Inflammatory macrophage (primary cell): ENCODE measurements around the gene SPRN.
"Not testable (repeated sequence)": the region's sequence is repeated elsewhere in the genome, so short reads cannot be mapped to it uniquely, and the experiment has no call there.

ENCODE experiments used
- DNase-seq, 2 donors: peaks; one replicate each; pipeline ENCODE4 v3.0.0-alpha.2; 2020 to 2022

The SPRN gene

GRCh38 chr10:133405272-133405671, 19.2 kb downstream of the SPRN start:
- no peak for DNase-seq

GRCh38 chr10:133403784-133404183, 20.6 kb downstream of the SPRN start:
- DNase-seq = peak in 1 of 2 donors; percentile 53

- DNase-seq = no peak
Measured at GRCh38 chr10:133403359-133403758, 21.1 kb downstream of the SPRN start.

GRCh38 chr10:133401981-133402725, 22.3 kb downstream of the SPRN start:
- DNase-seq = no peak

DNA sequence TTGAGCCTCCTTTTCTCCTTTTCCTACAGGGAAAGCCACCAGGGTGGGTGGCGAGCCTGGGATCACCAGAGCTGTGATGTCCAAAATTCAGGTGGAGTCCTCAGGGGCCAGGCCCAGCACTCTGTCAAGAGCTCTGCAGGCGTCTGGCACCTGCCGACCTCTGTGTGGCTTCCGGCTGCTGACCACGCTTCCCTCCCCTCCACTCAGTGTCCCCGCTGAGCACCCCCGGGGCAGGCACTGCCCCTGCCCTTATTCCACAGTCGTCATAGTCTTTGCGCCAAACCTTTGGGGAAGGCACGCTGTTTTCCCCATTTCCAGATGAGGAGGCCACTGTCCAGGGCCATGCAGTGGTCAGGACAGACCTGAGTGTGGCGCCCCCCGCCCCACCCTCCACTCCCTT, 22.9 kb downstream of the SPRN start:
- no peak for DNase-seq

DNA sequence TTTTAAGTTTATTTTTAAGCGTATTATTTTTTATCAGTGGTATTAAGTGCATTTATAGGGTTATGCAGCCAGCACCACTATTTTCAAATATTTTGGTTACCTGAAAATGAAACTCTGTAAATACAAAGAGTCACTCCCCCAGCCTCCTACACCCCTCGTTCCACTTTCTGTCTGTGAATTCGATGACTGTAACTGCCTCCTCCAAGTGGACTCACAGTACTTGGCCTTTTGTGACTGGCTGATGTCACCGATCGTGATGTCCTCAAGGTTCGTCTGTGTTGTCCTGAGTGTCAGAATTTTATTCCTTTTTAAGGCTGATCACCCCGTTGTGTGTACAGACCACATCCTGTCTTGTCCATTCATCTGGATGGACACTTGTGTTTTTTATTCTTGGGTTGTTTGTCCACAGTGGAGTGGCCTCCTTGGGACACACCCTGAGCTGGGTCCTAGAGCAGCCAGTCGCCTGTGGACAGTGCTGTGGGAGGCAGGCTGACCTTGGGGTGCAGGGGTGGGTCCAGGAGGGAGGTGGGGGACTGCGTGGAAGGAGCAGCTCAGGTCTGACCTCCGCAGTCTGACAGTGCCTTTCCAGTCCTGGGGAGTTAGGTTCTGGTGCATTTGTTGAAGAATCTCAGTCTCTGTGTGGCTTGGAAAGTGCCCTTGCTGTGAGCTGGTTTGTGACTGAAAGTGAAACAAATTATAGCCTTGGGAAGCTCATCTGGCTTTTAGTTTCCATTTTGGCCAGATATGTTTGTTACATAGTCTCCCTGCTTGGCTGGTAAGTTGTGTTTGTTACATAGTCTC, 23.6 kb downstream of the SPRN start:
- DNase-seq = no peak

DNA sequence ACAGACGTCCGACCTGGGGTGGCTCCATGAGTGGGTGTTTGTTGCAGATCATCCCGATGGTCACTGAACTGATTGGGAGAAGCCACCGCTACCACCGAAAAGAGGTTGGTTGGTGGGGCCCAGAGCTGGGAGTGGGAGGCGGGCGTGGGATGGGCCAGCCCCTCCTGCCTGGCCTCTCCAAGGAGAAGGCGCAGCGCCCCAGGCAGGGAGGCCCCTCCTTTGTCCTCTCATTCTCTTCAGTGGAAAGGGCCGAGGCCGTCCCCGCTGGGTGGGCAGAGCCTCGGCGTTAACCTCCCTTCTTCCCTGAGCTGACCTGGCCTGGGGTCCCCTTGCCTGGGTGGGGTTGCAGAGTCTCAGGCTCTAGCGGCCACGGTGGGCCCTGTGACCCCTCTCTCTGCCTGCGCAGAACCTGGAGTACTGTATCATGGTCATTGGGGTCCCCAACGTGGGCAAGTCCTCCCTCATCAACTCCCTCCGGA, 25.3 kb downstream of the SPRN start:
- DNase-seq = no peak

DNA sequence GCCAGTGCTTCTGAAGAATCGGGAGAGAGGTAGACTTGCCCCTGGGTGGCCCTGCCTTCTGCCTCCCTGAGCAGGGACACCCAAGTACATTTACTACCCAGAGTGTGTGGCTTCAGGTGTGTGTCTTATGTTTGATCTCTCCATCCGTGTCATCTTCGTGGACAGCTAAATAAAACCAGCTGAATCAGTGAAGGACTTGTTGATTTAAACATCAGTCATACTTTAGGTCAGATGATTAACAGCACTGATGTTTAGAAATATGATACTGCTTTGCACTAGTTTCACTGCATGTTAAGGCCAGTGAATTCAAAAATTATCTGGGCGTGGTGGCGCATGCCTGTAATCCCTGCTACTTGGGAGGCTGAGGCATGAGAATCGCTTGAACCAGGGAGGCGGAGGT, 26.5 kb downstream of the SPRN start:
- DNase-seq = no peak

- no peak for DNase-seq
Measured at GRCh38 chr10:133396035-133396624, 28.3 kb downstream of the SPRN start.

DNA sequence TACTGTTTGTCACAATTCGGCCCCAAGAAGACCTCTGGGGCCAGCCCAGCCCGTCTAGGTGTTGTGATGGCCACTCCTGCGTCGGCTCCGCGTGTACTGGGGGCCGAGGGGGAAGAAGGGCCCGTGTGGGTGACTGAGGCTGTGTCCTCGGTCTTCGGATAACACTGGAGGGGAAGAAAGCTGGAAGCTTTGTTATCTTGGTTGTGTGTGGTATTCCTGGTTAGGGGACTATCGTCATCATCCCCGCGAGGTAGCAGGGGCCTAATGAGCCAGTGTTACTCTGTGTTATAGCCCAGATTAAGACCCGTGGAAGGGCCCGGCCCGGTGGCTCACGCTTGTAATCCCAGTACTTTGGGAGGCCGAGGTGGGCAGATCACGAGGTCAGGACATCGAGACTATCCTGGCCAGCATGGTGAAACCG, 29.6 kb downstream of the SPRN start:
- DNase-seq = peak; percentile 5 to 37

DNA sequence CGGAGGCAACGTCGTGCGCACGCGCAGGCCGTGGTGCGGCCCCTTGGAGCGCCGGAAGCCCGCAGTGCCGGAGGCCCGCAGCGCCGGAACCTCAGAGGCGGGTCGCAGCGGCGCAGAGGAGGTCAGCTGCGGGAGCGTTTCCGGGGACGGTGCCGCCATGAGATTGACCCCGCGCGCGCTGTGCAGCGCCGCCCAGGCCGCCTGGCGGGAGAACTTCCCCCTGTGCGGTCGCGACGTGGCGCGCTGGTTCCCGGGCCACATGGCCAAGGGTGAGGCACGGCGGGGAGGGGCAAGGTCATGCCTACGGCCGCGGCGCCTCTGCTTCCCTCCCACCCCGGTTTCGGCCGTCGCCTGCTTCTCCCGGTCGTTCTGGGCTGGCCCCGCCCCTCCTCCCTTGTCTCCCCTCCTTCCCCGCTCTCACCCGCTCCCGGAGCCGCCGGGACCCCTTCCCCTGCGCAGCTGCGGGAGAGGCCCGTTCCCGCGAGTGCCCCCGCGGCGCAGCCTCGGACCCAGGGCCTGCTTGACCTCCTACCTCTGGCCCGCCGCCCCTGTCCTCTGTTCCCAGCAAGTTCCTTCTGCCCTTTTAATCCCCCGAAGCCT, 30.3 kb downstream of the SPRN start, which contains the start of gene MTG1:
Gene MTG1 (plus strand): TSS at position 94 of the 600 bp plus-strand sequence. CDS start 64 bp downstream, at position 158.
- peak; percentile 98 for DNase-seq

GRCh38 chr10:133393401-133394063, 30.9 kb downstream of the SPRN start:
- no peak for DNase-seq

DNA sequence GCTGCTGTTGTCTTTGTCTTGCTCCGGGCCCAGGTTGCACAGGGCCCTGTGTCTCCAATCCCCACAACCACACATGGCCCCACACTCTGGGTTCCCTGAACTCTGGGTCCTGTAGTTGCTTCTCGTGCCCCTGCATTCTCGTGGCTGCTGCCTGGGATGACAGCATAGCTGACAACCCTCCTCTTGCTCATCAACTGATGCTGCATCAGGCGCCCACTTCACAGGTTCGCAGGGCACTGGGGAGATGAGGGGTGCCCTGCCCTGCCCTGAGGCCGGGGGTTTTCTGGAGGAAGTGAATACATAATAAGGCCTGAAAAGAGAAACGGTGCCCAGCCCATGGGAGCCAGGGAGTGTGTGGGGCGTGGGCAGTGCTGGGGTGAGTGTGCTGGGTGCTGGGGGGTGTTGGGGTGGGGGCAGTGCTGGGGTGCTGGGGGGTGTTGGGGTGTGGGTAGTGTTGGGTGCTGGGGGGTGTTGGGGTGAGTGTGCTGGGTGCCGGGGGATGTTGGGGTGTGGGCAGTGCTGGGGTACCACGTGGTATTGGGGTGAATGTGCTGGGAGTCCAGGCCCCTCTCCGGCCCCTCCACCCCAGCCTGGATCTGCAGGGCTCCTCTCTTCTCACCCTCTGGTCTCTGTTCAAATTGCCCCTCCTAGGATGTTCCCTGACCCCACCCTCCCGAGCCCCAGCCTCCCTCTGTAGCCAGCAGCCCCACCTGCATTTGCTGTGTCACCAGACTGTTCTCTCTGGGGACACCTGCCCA, 32.5 kb downstream of the SPRN start:
- DNase-seq = no peak

DNA sequence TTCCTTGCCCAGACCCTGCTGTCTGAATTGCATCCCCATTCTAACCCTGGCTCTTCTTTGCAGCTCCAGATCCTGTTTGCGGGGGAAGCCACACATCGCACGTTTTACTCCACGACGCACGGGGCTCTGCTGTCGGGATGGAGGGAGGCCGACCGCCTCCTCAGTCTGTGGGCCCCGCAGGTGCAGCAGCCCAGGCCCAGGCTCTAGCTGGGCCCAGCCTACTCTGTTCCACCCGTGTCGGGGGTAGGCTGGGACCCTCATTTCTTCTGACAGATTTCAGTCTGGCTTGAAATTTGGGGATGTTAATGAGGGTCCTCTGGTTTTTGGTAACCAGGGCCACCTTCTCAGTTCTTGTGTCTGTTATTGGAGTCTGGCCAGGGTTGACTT, 33.2 kb downstream of the SPRN start:
- no peak for DNase-seq

GRCh38 chr10:133390597-133391248, 33.7 kb downstream of the SPRN start:
- DNase-seq = no peak

GRCh38 chr10:133388973-133389818, 35.2 kb downstream of the SPRN start:
- DNase-seq = peak; percentile 19 to 37

DNA sequence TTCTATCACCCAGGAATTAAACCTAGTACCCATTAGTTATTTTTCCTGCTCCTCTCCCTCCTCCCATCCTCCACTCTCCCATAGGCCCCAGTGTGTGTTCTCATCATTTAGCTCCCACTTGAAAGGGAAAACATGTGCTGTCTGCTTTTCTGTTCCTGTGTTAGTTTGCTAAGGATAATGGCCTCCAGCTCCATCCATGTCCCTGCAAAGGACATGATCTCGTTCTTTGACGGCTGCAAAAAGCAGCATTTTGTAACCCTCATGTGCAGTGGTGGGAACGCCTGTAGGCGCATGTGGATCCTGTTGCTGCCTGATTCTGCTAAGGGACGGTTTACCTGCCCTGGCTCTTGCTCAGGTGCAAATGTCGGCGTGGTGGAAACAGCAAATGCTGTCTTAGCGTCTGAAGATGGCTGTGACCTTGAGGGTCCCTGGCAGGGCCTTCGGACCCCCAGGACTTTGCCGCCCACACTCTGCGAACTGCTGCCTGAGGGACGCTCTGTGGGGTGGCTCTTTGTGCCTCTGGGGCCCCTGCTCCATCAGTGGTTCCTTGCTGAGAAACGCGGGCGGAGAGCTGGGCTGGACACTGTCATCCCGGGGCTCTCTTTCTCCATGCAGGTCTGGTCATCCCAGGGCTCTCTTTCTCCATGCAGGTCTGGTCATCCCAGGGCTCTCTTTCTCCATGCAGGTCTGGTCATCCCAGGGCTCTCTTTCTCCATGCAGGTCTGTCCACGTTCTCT, 36.0 kb downstream of the SPRN start:
- no peak for DNase-seq

GRCh38 chr10:133386951-133387350, 37.5 kb downstream of the SPRN start:
- not testable (repeated sequence) for DNase-seq

DNA sequence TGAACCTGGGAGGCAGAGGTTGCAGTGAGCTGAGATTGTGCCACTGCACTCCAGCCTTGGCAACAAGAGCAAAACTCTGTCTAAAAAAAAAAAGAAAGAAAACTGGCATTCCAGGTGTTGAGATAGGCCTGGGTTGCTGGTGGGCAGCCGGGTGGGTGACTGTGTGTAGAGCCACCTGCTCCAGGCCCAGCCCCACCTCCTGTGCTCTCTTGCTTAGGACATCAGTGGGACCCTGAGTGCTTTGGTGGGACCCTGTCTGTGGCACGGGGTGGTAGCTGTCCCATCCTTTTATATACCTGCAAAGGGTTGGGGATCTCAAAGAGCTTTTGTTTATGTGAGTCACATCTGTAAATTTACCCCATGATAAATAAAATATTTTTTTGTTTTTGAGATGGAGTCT, 39.2 kb downstream of the SPRN start:
- no peak for DNase-seq
